HEK293 (cell line): ENCODE results near the gene AATF.
"Not testable (repeated sequence)": the region's sequence is repeated elsewhere in the genome, so short reads cannot be mapped to it uniquely, and the experiment has no call there.

Experiments used
- CTCF ChIA-PET: fragments of 350-600 bp; formaldehyde crosslinking; extraction: SDS; loops from one replicate; lab custom pipeline; 2021; ENCODE audit warnings: antibody characterized with exemption; lab: Yijun Ruan, JAX
- POLR2A ChIA-PET: fragments of 300-600 bp; formaldehyde crosslinking; extraction: SDS; loops from one replicate; lab custom pipeline; 2020; ENCODE audit warnings: antibody characterized with exemption, inconsistent platforms; lab: Yijun Ruan, JAX
- H3K27ac ChIP-seq: fragments of 200-500 bp; sonication (Bioruptor generic); 2 replicates; pipeline ENCODE4 v1.5.1; 2014; ENCODE audit warnings: low read depth, low read length, control low read depth, inconsistent platforms; ENCODE audit errors: extremely low read depth
- H3K36me3 ChIP-seq, 2 experiments: fragments of 200-500 bp in 1 of 2; sonication (Bioruptor generic) in 1 of 2; 1 replicate in 1 of 2; 2 replicates in 1 of 2; pipeline ENCODE4 v1.5.1; 2014 to 2017; ENCODE audit warnings: inconsistent platforms in 2 of 2, low read length in 2 of 2; ENCODE audit not compliant: control insufficient read depth in 2 of 2, insufficient read depth in 1 of 2
- H3K4me1 ChIP-seq: fragments of 200-500 bp; sonication (Bioruptor generic); 2 replicates; pipeline ENCODE4 v1.5.1; 2014; ENCODE audit warnings: mild to moderate bottlenecking, low read length, inconsistent platforms; ENCODE audit not compliant: control insufficient read depth, insufficient read depth
- H3K4me3 ChIP-seq: 2 replicates; pipeline ENCODE4 v1.5.1; 2011; ENCODE audit warnings: low read depth, mild to moderate bottlenecking, control low read depth, low read length, moderate library complexity
- H3K9me3 ChIP-seq: fragments of 200-500 bp; sonication (Bioruptor generic); 2 replicates; pipeline ENCODE4 v1.5.1; 2014; ENCODE audit warnings: low read depth, low read length, inconsistent platforms; ENCODE audit not compliant: control insufficient read depth, insufficient read depth
- AEBP2 ChIP-seq: fragments of 450-650 bp; formaldehyde crosslinking; IDR thresholded peaks from 2 replicates; pipeline ENCODE4 v1.5.1; 2016; ENCODE audit warnings: missing biosample characterization, missing genetic modification characterization, borderline replicate concordance
- EGR2 ChIP-seq: fragments of 450-650 bp; formaldehyde crosslinking; IDR thresholded peaks from 2 replicates; pipeline ENCODE4 v1.5.1; 2016; ENCODE audit warnings: low read depth, missing biosample characterization, missing genetic modification characterization
- KLF9 ChIP-seq: fragments of 450-650 bp; formaldehyde crosslinking; IDR thresholded peaks from 2 replicates; pipeline ENCODE4 v1.5.1; 2016; ENCODE audit warnings: missing biosample characterization, missing genetic modification characterization, low read depth
- MYNN ChIP-seq: fragments of 450-650 bp; formaldehyde crosslinking; IDR thresholded peaks from 2 replicates; pipeline ENCODE4 v1.5.1; 2016; ENCODE audit warnings: missing biosample characterization, missing genetic modification characterization, borderline replicate concordance
- WT1 ChIP-seq: fragments of 450-650 bp; formaldehyde crosslinking; IDR thresholded peaks from 2 replicates; pipeline ENCODE4 v1.5.1; 2016; ENCODE audit warnings: missing biosample characterization, missing genetic modification characterization
- ZFHX2 ChIP-seq: fragments of 450-650 bp; formaldehyde crosslinking; conservative IDR thresholded peaks from 2 replicates; pipeline ENCODE4 v1.5.1; 2016; ENCODE audit warnings: missing biosample characterization, missing genetic modification characterization
- ZFP3 ChIP-seq: fragments of 450-650 bp; formaldehyde crosslinking; IDR thresholded peaks from 2 replicates; pipeline ENCODE4 v1.5.1; 2016; ENCODE audit warnings: low read depth, missing biosample characterization, missing genetic modification characterization
- ZNF140 ChIP-seq: fragments of 450-650 bp; formaldehyde crosslinking; IDR thresholded peaks from 2 replicates; pipeline ENCODE4 v1.5.1; 2016; ENCODE audit warnings: missing biosample characterization, missing genetic modification characterization
- ZNF146 ChIP-seq: fragments of 450-650 bp; formaldehyde crosslinking; IDR thresholded peaks from 2 replicates; pipeline ENCODE4 v1.5.1; 2016; ENCODE audit warnings: missing biosample characterization, missing genetic modification characterization
- ZNF148 ChIP-seq: fragments of 450-650 bp; formaldehyde crosslinking; IDR thresholded peaks from 2 replicates; pipeline ENCODE4 v1.5.0; 2017; ENCODE audit warnings: missing biosample characterization, missing genetic modification characterization, borderline replicate concordance
- ZNF529 ChIP-seq: fragments of 450-650 bp; formaldehyde crosslinking; IDR thresholded peaks from 2 replicates; pipeline ENCODE4 v1.5.1; 2017; ENCODE audit warnings: missing genetic modification characterization, missing biosample characterization; ENCODE audit not compliant: insufficient replicate concordance
- ZNF580 ChIP-seq: fragments of 450-650 bp; formaldehyde crosslinking; IDR thresholded peaks from 2 replicates; pipeline ENCODE4 v1.5.1; 2016; ENCODE audit warnings: missing biosample characterization, missing genetic modification characterization
- ZNF639 ChIP-seq: fragments of 450-650 bp; formaldehyde crosslinking; IDR thresholded peaks from 2 replicates; pipeline ENCODE4 v1.5.1; 2016; ENCODE audit warnings: missing biosample characterization, missing genetic modification characterization
- ZNF791 ChIP-seq: fragments of 450-650 bp; formaldehyde crosslinking; IDR thresholded peaks from 2 replicates; pipeline ENCODE4 v1.5.1; 2016; ENCODE audit warnings: missing biosample characterization, missing genetic modification characterization

The AATF gene

GRCh38 chr17:37068266-37068665, 119.5 kb downstream of the AATF start (continued):
- no peak for TF ChIP-seq ZNF529 (tag by site-specific recombination)
- no peak for TF ChIP-seq ZNF580
- TF ChIP-seq ZNF148, result no peak
- no peak for TF ChIP-seq ZNF791
- TF ChIP-seq WT1 (tag by site-specific recombination), result no peak
- no peak for TF ChIP-seq AEBP2 (tag by site-specific recombination)
- TF ChIP-seq ZFP3 (tag by site-specific recombination), result no peak
- no peak for TF ChIP-seq ZNF639 (tag by site-specific recombination)

- peaks cover 5% of the 10 kb centered on the region; the same call in 1 of the 2 replicates for H3K4me1 ChIP-seq
- H3K27ac ChIP-seq, result no peak overlapping the region
- H3K9me3 ChIP-seq, result no peaks in the 10 kb centered on the region
- TF ChIP-seq ZNF140 (tag by site-specific recombination) (peak; percentile 41; the same call in 1 of the 2 replicates), ZNF146 (tag by site-specific recombination) (peak; percentile 26; the same call in 1 of the 2 replicates), MYNN (tag by site-specific recombination) (no peak)
- TF ChIP-seq, all 188 proteins: peak for 2
- Histone ChIP-seq H3K36me3 (no peaks in the 10 kb centered on the region), H3K4me3 (no peak overlapping the region)
- ChIA-PET CTCF (interaction anchor here (0.6 to 3.0 kb wide), 2 partner anchors 444 to 1265 kb away, joined by 3 to 15 read pairs; no protein-coding TSS in a partner anchor), POLR2A (no interaction called here)
Measured at GRCh38 chr17:37069087-37069486, 120.3 kb downstream of the AATF start.

GRCh38 chr17:37073464-37073863, 124.7 kb downstream of the AATF start:
- H3K4me3 ChIP-seq, H3K27ac ChIP-seq: not testable (repeated sequence)
- TF ChIP-seq ZFHX2 (peak; percentile 72), KLF9 (tag by site-specific recombination) (peak; percentile 20; the same call in 1 of the 2 replicates), EGR2 (tag by site-specific recombination) (peak; percentile 83; the same call in 1 of the 2 replicates)
- TF ChIP-seq, all 188 proteins: peak for 3; not testable (repeated sequence) for 185
- H3K4me1 ChIP-seq, H3K36me3 ChIP-seq, H3K9me3 ChIP-seq: not testable (repeated sequence)
- ChIA-PET POLR2A (interaction anchor here (0.7 kb wide), 1 partner anchor 169 kb away, joined by 4 read pairs; no protein-coding TSS in a partner anchor), CTCF (interaction anchor here (0.7 to 1.4 kb wide), 2 partner anchors 26 to 471 kb away, joined by 3 to 4 read pairs; no protein-coding TSS in a partner anchor)
